Activated naive CD8-positive, alpha-beta T cell treated with anti-CD3 and anti-CD28 coated beads, Interleukin-2, amount 50 U/mL, for 24 hours (primary cell): Measurements from ENCODE around the gene ADORA2B.
A peak's percentile ranks its signal among the peaks of the same experiment; 100 is the strongest.
"Not testable (repeated sequence)": the region's sequence is repeated elsewhere in the genome, so short reads cannot be mapped to it uniquely, and the experiment has no call there.

Experiments
- ATAC-seq: fragments of 150-1000 bp; cut with Tn5 transposase; one replicate; pipeline ENCODE4 v1.10.0; 2021
- DNase-seq: peaks from one replicate; pipeline ENCODE4 v3.0.0; 2021
- H3K27ac Mint-ChIP-seq: one replicate; pipeline ENCODE4 v1.8.0; 2021; ENCODE audit warnings: mild to moderate bottlenecking, mixed read lengths
- H3K27me3 Mint-ChIP-seq: one replicate; pipeline ENCODE4 v1.8.0; 2021; ENCODE audit warnings: mixed read lengths
- H3K36me3 Mint-ChIP-seq: one replicate; pipeline ENCODE4 v1.8.0; 2021; ENCODE audit warnings: low read depth, mixed read lengths
- H3K4me1 Mint-ChIP-seq: one replicate; pipeline ENCODE4 v1.8.0; 2021; ENCODE audit warnings: mixed read lengths
- H3K4me3 Mint-ChIP-seq: one replicate; pipeline ENCODE4 v1.8.0; 2021; ENCODE audit warnings: mild to moderate bottlenecking, moderate library complexity, mixed read lengths
- H3K9me3 Mint-ChIP-seq: one replicate; pipeline ENCODE4 v1.8.0; 2021; ENCODE audit warnings: mixed read lengths

Gene ADORA2B

GRCh38 chr17:15936481-15936880 is 8.4 kb upstream of the ADORA2B start:
- not testable (repeated sequence) for H3K36me3 Mint-ChIP-seq, DNase-seq, H3K4me3 Mint-ChIP-seq, H3K4me1 Mint-ChIP-seq, H3K9me3 Mint-ChIP-seq, H3K27ac Mint-ChIP-seq, H3K27me3 Mint-ChIP-seq, ATAC-seq

- ATAC-seq (no peak), DNase-seq (no peak)
- Mint-ChIP-seq H3K9me3 (no peaks in the 10 kb centered on the region), H3K4me3 (no peak overlapping the region), H3K27me3 (peaks cover 32% of the 10 kb centered on the region), H3K36me3 (no peaks in the 10 kb centered on the region), H3K27ac (no peak overlapping the region), H3K4me1 (peaks cover 14% of the 10 kb centered on the region)
Measured at GRCh38 chr17:15941781-15942180, 3.1 kb upstream of the ADORA2B start.

GRCh38 chr17:15942207-15942833 is 2.6 kb upstream of the ADORA2B start:
- H3K9me3 Mint-ChIP-seq = no peaks in the 10 kb centered on the region
- no peak overlapping the region for H3K4me3 Mint-ChIP-seq
- no peaks in the 10 kb centered on the region for H3K36me3 Mint-ChIP-seq
- DNase-seq (no peak), ATAC-seq (no peak)
- peaks cover 37% of the 10 kb centered on the region for H3K27me3 Mint-ChIP-seq
- peak overlapping the region; percentile 21 for H3K27ac Mint-ChIP-seq
- peaks cover 19% of the 10 kb centered on the region for H3K4me1 Mint-ChIP-seq

- peak overlapping the region; percentile 34 for H3K27ac Mint-ChIP-seq
Measured at GRCh38 chr17:15943971-15944758, 765 bp upstream of the ADORA2B start.

GRCh38 chr17:15945527-15946191 is 729 bp downstream of the ADORA2B start:
- Mint-ChIP-seq H3K9me3 (no peaks in the 10 kb centered on the region), H3K36me3 (no peaks in the 10 kb centered on the region), H3K4me1 (peaks cover 19% of the 10 kb centered on the region), H3K27ac (no peak overlapping the region), H3K27me3 (peaks cover 35% of the 10 kb centered on the region), H3K4me3 (peak overlapping the region; percentile 76)
- ATAC-seq = no peak
- DNase-seq = peak; percentile 45

More at GRCh38 chr17:15943971-15944758, 765 bp upstream of the ADORA2B start:
- H3K27me3 Mint-ChIP-seq = peaks cover 35% of the 10 kb centered on the region
- ATAC-seq (no peak), DNase-seq (no peak)
- H3K36me3 Mint-ChIP-seq = no peaks in the 10 kb centered on the region
- H3K9me3 Mint-ChIP-seq = no peaks in the 10 kb centered on the region
- H3K4me3 Mint-ChIP-seq = peak overlapping the region; percentile 70
- H3K4me1 Mint-ChIP-seq = peaks cover 19% of the 10 kb centered on the region

GRCh38 chr17:15946611-15947120 is 1.7 kb downstream of the ADORA2B start:
- ATAC-seq (no peak), DNase-seq (no peak)
- H3K4me1 Mint-ChIP-seq = peaks cover 19% of the 10 kb centered on the region
- H3K36me3 Mint-ChIP-seq = no peaks in the 10 kb centered on the region
- H3K4me3 Mint-ChIP-seq = no peak overlapping the region
- H3K9me3 Mint-ChIP-seq = no peaks in the 10 kb centered on the region
- H3K27me3 Mint-ChIP-seq = peaks cover 35% of the 10 kb centered on the region
- no peak overlapping the region for H3K27ac Mint-ChIP-seq

- no peak overlapping the region for H3K27ac Mint-ChIP-seq
- ATAC-seq = no peak
- H3K27me3 Mint-ChIP-seq = peaks cover 35% of the 10 kb centered on the region
- DNase-seq = no peak
- no peaks in the 10 kb centered on the region for H3K9me3 Mint-ChIP-seq
- no peaks in the 10 kb centered on the region for H3K36me3 Mint-ChIP-seq
- peaks cover 19% of the 10 kb centered on the region for H3K4me1 Mint-ChIP-seq
- H3K4me3 Mint-ChIP-seq = no peak overlapping the region
Measured at GRCh38 chr17:15947271-15947670, 2.3 kb downstream of the ADORA2B start.

GRCh38 chr17:15947976-15948752 is 3.2 kb downstream of the ADORA2B start:
- Mint-ChIP-seq H3K36me3 (no peaks in the 10 kb centered on the region), H3K27me3 (peaks cover 27% of the 10 kb centered on the region), H3K4me3 (no peak overlapping the region), H3K9me3 (no peaks in the 10 kb centered on the region), H3K4me1 (peaks cover 19% of the 10 kb centered on the region), H3K27ac (no peak overlapping the region)
- ATAC-seq = no peak
- no peak for DNase-seq

GRCh38 chr17:15951368-15952047 is 6.6 kb downstream of the ADORA2B start:
- DNase-seq (no peak), ATAC-seq (peak; percentile 29)
- H3K4me3 Mint-ChIP-seq = no peak overlapping the region
- no peak overlapping the region for H3K27ac Mint-ChIP-seq
- H3K27me3 Mint-ChIP-seq = peaks cover 21% of the 10 kb centered on the region
- no peaks in the 10 kb centered on the region for H3K36me3 Mint-ChIP-seq
- peaks cover 13% of the 10 kb centered on the region for H3K4me1 Mint-ChIP-seq
- H3K9me3 Mint-ChIP-seq = no peaks in the 10 kb centered on the region

- Mint-ChIP-seq H3K36me3 (no peaks in the 10 kb centered on the region), H3K27me3 (peaks cover 19% of the 10 kb centered on the region), H3K9me3 (no peaks in the 10 kb centered on the region), H3K27ac (no peak overlapping the region), H3K4me3 (no peak overlapping the region), H3K4me1 (peaks cover 14% of the 10 kb centered on the region)
- DNase-seq (no peak), ATAC-seq (no peak)
Measured at GRCh38 chr17:15952048-15952532, 7.2 kb downstream of the ADORA2B start.

- Mint-ChIP-seq H3K27ac (no peak overlapping the region), H3K36me3 (no peaks in the 10 kb centered on the region), H3K27me3 (peaks cover 22% of the 10 kb centered on the region), H3K9me3 (no peaks in the 10 kb centered on the region), H3K4me1 (peaks cover 20% of the 10 kb centered on the region), H3K4me3 (no peak overlapping the region)
- no peak for ATAC-seq
- DNase-seq = no peak
Measured at GRCh38 chr17:15952916-15953790, 8.2 kb downstream of the ADORA2B start.

- ATAC-seq (no peak), DNase-seq (no peak)
- H3K4me1 Mint-ChIP-seq = peaks cover 31% of the 10 kb centered on the region
- no peak overlapping the region for H3K27ac Mint-ChIP-seq
- no peaks in the 10 kb centered on the region for H3K36me3 Mint-ChIP-seq
- H3K4me3 Mint-ChIP-seq = no peak overlapping the region
- H3K27me3 Mint-ChIP-seq = peaks cover 25% of the 10 kb centered on the region
- H3K9me3 Mint-ChIP-seq = no peaks in the 10 kb centered on the region
Measured at GRCh38 chr17:15954222-15954621, 9.3 kb downstream of the ADORA2B start.
